ENCODE results near the gene KIAA0513.

KIAA0513 gene

GRCh38 chr16:85072076-85072860 is 44.7 kb downstream of the KIAA0513 start:
- no peak for DNase-seq (ENCODE audit: low read depth in 2 of 2)

GRCh38 chr16:85072947-85073346 is 45.4 kb downstream of the KIAA0513 start:
- DNase-seq (ENCODE audit: low read depth in 2 of 2): no peak

- DNase-seq (ENCODE audit: low read depth in 2 of 2): no peak
These were observed 46.8 kb downstream of the KIAA0513 start for GRCh38 chr16:85074225-85074914.

- DNase-seq (ENCODE audit: low read depth in 2 of 2): no peak
These were observed 47.8 kb downstream of the KIAA0513 start for GRCh38 chr16:85075236-85075924.

GRCh38 chr16:85077039-85077438 is 49.4 kb downstream of the KIAA0513 start:
- DNase-seq (ENCODE audit: low read depth in 2 of 2): no peak

- no peak for DNase-seq (ENCODE audit: low read depth in 2 of 2)
These were observed 50.1 kb downstream of the KIAA0513 start for GRCh38 chr16:85077576-85078125.

GRCh38 chr16:85078226-85078625 is 50.6 kb downstream of the KIAA0513 start:
- no peak for DNase-seq (ENCODE audit: low read depth in 2 of 2)

- DNase-seq (ENCODE audit: low read depth in 2 of 2): no peak
These were observed 51.4 kb downstream of the KIAA0513 start for GRCh38 chr16:85078952-85079351.

GRCh38 chr16:85079785-85080570 is 52.4 kb downstream of the KIAA0513 start:
- no peak for DNase-seq (ENCODE audit: low read depth in 2 of 2)

- no peak for DNase-seq (ENCODE audit: low read depth in 2 of 2)
These were observed 53.4 kb downstream of the KIAA0513 start for GRCh38 chr16:85081038-85081437.

GRCh38 chr16:85081765-85082164 is 54.2 kb downstream of the KIAA0513 start:
- DNase-seq (ENCODE audit: low read depth in 2 of 2): no peak

- no peak for DNase-seq (ENCODE audit: low read depth in 2 of 2)
These were observed 54.8 kb downstream of the KIAA0513 start for GRCh38 chr16:85082173-85083050.

- DNase-seq (ENCODE audit: low read depth in 2 of 2): no peak
These were observed 55.5 kb downstream of the KIAA0513 start for GRCh38 chr16:85083051-85083639.

GRCh38 chr16:85084841-85085510 is 57.4 kb downstream of the KIAA0513 start:
- DNase-seq (ENCODE audit: low read depth in 2 of 2): no peak

- DNase-seq (ENCODE audit: low read depth in 2 of 2): no peak
These were observed 58.1 kb downstream of the KIAA0513 start for GRCh38 chr16:85085721-85086120.

- DNase-seq (ENCODE audit: low read depth in 2 of 2): no peak
These were observed 59.0 kb downstream of the KIAA0513 start for GRCh38 chr16:85086347-85087291.

GRCh38 chr16:85087899-85088569 is 60.4 kb downstream of the KIAA0513 start:
- DNase-seq (ENCODE audit: low read depth in 2 of 2): no peak

Data from fibroblast of skin of left biceps (primary cell).